ENCODE measurements around the gene TMTC2.
"Not testable (repeated sequence)": the region's sequence is repeated elsewhere in the genome, so short reads cannot be mapped to it uniquely, and the experiment has no call there.

The TMTC2 gene

GRCh38 chr12:82797480-82797879, 110.8 kb downstream of the TMTC2 start:
- no peak for DNase-seq

GRCh38 chr12:82800185-82800584, 113.5 kb downstream of the TMTC2 start:
- no peak for DNase-seq

- no peak for DNase-seq
Observed at GRCh38 chr12:82801951-82802610, 115.4 kb downstream of the TMTC2 start.

GRCh38 chr12:82803201-82803600, 116.5 kb downstream of the TMTC2 start:
- no peak for DNase-seq

GRCh38 chr12:82804601-82805000, 117.9 kb downstream of the TMTC2 start:
- DNase-seq = no peak

DNA sequence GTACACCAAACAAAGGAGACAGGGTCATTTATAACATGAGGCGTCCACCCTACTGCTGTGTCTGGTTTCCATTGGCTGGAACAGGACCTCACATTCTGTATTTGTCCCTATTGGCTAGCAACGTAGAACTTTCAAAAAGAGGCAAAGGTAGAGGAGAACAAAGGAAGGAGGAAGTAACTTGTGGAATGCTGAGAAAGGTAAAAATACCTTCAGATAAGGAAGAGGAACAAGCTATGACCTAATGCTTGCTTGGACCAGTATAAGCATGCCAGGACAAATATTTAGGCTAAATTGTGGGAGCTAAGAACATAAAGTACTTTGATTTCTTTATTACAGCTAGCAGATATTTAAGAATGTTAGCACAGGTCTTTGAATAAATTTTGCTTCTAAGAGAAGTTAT, 118.3 kb downstream of the TMTC2 start:
- not testable (repeated sequence) for DNase-seq

DNA sequence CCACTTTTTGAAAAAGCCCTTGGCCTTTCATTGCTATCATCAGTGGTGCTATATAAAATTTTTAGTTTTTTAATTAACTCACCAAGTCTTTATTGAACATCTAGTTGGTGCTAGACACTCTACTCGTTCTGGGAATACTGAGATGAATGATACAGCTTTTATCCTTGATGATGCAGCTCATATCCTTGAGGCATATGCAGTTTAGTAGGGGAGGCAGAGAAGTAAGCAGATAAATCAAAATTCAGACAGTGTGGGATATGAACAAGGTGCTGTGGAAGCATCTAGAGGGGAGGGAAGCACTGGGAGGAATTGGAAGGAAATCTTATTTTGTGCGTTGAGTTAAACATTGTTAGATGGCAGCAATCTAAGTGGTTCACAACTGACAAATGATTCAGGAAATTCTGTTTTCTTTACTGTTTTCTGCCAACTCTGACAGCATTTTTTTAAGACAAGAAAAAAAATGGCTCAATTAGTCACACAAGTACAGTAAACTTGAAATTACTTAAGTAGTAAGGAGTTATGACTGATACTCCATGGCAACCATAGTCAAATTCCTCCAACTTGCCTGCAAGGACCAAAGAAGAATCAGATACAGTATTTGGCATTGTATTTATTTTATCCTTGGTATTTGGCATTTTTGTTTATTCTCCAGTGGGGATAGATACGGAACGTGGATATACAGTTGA, 119.2 kb downstream of the TMTC2 start:
- no peak for DNase-seq

DNA sequence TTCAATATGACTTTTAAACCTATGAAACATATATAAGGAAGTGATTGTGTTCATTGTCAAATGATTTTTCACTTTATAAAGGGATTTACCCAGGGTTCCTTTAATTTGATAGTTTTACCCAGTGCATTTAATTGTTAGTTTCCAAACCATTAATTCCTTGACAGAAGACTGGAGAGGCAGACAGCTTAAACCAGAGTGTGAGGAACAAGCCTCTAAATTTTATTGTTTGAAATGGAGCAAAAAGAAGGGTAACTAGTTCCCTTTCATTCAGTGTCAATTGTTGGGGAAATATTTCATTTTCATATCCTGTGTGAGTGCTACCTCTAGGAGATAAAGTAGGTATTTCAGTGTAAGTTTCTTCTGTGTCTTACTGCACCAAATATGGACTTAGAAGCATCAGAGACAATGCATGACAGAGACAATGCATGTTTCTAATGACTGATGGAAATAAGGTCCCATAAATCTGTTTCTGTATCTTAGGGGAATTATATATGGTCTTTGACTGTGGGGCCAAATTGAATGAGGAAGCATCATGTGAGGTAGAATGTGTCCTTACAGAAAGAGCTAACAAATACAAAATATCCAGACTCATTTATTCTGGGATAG, 120.5 kb downstream of the TMTC2 start:
- DNase-seq = no peak

GRCh38 chr12:82810568-82810967, 123.9 kb downstream of the TMTC2 start:
- DNase-seq = no peak

GRCh38 chr12:82817368-82817767, 130.7 kb downstream of the TMTC2 start:
- no peak for DNase-seq

DNA sequence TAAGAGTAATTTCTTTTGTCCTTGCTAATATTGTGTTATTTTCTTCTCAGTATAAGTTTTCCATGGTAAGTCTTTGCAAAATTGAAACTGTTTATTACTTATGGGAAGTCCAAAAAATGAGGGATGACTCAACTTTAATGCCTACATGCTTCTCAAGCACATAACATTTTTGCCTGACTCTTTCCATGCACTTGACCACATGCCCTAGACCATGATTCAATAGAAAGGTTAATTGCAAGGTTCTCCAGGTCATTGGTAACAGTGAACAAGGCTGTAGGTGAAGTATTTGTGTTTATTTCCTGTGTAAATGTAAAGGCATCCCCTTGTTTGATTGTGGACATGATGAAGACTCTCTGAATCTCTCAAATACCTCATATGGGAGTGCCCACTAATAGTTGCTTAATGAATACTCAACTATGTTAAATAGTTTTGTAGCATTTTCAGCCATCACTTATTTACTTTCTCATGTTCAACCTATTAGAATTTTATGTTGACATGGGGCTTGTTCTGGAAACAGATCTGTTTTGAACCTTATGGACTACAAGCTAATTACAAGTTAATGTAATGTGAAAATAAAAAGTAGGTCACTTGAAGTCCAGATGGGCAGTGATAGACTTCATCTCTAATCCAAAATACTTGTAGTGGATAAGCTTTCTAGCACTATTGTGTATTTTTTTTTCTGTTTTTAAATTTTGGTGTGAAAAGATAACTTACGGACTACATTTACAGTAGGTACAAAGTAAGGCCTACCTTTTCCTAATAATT, 131.7 kb downstream of the TMTC2 start:
- DNase-seq = no peak

GRCh38 chr12:82826505-82826904, 139.8 kb downstream of the TMTC2 start:
- DNase-seq = no peak

DNA sequence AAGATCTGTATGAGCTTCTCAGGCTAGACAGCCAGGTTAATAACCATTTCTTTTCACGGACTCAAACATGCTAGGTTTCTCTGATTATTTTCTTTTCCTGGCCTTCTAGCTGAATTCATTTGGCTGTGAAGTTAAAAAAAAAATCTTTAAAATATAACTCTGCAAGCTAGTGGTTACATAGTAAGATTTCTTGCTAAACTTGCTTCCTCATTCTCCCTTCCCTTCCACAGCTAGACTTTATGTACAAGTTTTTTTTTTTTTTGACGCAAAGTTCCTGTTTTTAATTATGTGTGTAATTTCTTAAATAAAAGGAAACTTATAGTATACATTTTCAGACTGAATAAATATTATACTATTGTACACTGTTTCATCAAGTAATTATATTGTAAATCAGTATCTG, 145.4 kb downstream of the TMTC2 start:
- DNase-seq = no peak

- no peak for DNase-seq
Observed at GRCh38 chr12:82832981-82833380, 146.3 kb downstream of the TMTC2 start.

GRCh38 chr12:82833481-82833880, 146.8 kb downstream of the TMTC2 start:
- DNase-seq = no peak

DNA sequence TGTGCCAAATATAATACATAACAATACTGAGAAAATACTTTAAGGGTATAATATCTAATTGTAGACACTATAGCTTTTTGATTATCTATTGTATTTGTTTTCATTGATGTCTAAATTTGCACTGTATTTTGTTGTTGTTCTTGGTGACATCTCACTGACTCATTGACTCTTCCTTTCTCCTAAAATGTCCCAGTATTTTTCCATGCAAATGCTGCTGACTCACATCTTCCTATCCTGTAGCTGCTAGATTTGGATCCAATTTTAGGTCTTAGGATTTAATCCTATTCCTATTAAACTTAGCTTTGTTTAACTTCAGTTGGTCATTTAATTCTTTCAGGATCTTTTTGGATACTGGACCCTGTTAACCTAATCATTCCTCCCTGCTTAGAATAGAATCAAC, 148.5 kb downstream of the TMTC2 start:
- no peak for DNase-seq

DNA sequence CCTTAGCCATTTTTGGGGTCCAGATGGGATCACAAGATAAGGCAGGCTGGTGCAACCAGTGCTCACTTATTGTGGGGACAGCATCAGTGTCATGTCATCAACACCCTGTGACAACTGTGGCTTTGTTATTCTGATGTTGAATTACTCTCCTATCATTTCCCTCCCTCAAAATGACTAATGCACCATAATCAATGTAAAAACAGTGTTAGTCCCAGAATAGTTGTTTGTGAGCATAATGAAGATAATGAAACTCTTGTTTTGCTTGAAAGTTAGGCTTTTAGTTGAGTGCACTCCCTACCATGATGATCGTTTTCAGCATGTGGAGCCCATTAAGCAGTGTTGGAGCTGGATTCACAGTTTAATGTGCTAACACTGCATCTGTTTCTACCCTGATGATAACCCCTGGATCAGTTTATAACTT, 151.4 kb downstream of the TMTC2 start:
- no peak for DNase-seq

GRCh38 chr12:82838827-82839226, 152.1 kb downstream of the TMTC2 start:
- no peak for DNase-seq

DNA sequence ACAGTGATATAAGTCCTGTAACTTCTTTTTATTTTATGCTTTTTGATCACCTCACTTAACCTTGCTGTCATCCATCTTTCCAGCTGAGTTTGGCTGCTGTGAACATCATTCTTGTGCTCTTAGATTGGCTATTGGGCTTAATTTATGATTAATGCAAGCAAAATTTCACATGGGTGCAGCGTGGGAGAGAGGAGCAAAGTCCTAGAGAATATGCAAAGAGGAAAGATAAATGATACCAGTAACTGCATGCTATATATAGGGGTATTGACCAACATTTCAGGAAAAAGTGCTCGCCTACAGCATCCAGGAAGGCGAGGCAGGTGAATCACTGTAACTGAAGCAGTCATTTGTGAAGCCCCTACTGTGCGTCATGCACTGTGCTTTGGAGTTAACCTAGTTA, 153.1 kb downstream of the TMTC2 start:
- no peak for DNase-seq

DNA sequence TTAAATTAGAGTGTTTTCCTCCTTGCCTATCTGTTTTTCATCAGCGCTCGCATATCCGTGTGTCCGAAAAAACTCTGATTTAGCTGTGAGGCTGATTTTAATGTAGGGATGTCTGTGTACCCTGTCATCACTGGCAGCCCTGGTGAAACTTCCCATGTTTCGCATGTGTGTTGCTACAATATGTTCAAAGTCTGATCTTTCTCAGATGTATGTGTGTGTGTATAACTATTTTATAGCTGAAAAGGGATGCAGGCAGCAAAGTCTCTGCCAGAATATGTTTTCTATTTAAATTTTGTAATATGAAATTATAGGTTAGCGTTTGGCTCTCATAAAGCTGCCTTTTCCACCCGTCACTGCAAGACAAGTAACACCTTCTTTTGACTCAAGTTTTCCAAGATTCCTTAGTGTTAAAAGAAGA, 154.8 kb downstream of the TMTC2 start:
- DNase-seq = no peak

- no peak for DNase-seq
Observed at GRCh38 chr12:82842480-82842879, 155.8 kb downstream of the TMTC2 start.

GRCh38 chr12:82845076-82845475, 158.4 kb downstream of the TMTC2 start:
- DNase-seq = not testable (repeated sequence)

DNA sequence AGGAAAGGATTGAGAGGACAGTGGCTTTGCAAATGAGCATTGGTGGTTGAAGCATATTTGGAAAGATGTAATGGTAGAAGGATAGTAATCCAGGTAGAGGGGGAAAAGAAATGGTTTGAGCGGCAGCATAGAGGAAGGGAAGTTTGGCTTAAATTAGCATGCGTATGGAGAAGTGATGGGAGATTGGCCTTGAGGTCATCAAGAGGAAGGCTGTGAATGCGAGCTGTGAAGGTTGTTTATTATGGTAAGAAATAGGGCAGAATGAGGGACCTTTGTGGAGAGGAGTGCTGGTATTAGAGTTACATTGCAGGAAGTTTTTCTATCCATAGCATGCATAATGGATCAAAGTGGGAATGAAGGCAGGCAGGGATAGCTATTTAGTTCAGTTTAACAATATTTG, 162.1 kb downstream of the TMTC2 start:
- no peak for DNase-seq

- no peak for DNase-seq
Observed at GRCh38 chr12:82852529-82852928, 165.8 kb downstream of the TMTC2 start.

All from CD4-positive, alpha-beta T cell treated with Interleukin-17A for 4 hours (primary cell).